H9 (cell line): ENCODE data around the gene IFNA5. TPM values are rescaled to one million over a fixed set of nuclear protein-coding genes. Genes with fewer than 3 reads are reported as not detected.

ENCODE experiments used
- DNase-seq: peaks from one replicate; pipeline ENCODE4 v3.0.0-alpha.2; 2017
- H2AFZ ChIP-seq: one replicate; pipeline ENCODE4 v1.6.1; 2013; ENCODE audit warnings: mild to moderate bottlenecking, low read length, control low read depth, moderate library complexity
- H2AK5ac ChIP-seq: 2 replicates; pipeline ENCODE4 v1.6.1; 2013; ENCODE audit warnings: low read length, control low read depth, mixed read lengths; ENCODE audit not compliant: insufficient read length
- H2BK120ac ChIP-seq: one replicate; pipeline ENCODE4 v1.6.1; 2013; ENCODE audit warnings: low read depth, mild to moderate bottlenecking, low read length, control low read depth, inconsistent platforms; ENCODE audit not compliant: poor library complexity, severe bottlenecking
- H2BK12ac ChIP-seq: 2 replicates; pipeline ENCODE4 v1.6.1; 2013; ENCODE audit warnings: low read length, control low read depth, mixed read lengths, low read depth; ENCODE audit not compliant: insufficient read length
- H2BK15ac ChIP-seq: 2 replicates; pipeline ENCODE4 v1.6.1; 2013; ENCODE audit warnings: low read depth, low read length, control low read depth
- H2BK20ac ChIP-seq: one replicate; pipeline ENCODE4 v1.6.1; 2013; ENCODE audit warnings: low read depth, mild to moderate bottlenecking, low read length, control low read depth, inconsistent platforms; ENCODE audit not compliant: poor library complexity, severe bottlenecking
- H2BK5ac ChIP-seq: 2 replicates; pipeline ENCODE4 v1.6.1; 2013; ENCODE audit warnings: low read length, control low read depth, mixed read lengths; ENCODE audit not compliant: insufficient read length
- H3K14ac ChIP-seq: 2 replicates; pipeline ENCODE4 v1.6.1; 2013; ENCODE audit warnings: low read length, control low read depth; ENCODE audit not compliant: insufficient read depth
- H3K18ac ChIP-seq: 2 replicates; pipeline ENCODE4 v1.6.1; 2013; ENCODE audit warnings: low read depth, mild to moderate bottlenecking, mixed read lengths, low read length, control low read depth; ENCODE audit not compliant: insufficient read length
- H3K23ac ChIP-seq: 2 replicates; pipeline ENCODE4 v1.6.1; 2013; ENCODE audit warnings: low read length, control low read depth, mixed read lengths, low read depth; ENCODE audit not compliant: insufficient read length
- H3K23me2 ChIP-seq: 2 replicates; pipeline ENCODE4 v1.6.1; 2013; ENCODE audit warnings: low read depth, mild to moderate bottlenecking, mixed read lengths, low read length, control low read depth; ENCODE audit not compliant: insufficient read length, poor library complexity, severe bottlenecking
- H3K27ac ChIP-seq: 2 replicates; pipeline ENCODE4 v1.5.1; 2013; ENCODE audit warnings: low read length, control low read depth, mixed read lengths, low read depth; ENCODE audit not compliant: insufficient read length
- H3K27me3 ChIP-seq: 2 replicates; pipeline ENCODE4 v1.6.1; 2013; ENCODE audit warnings: low read length, control low read depth, inconsistent platforms; ENCODE audit not compliant: insufficient read depth
- H3K4ac ChIP-seq: 2 replicates; pipeline ENCODE4 v1.6.1; 2013; ENCODE audit warnings: low read depth, mild to moderate bottlenecking, control low read depth, inconsistent platforms, low read length, moderate library complexity
- H3K4me1 ChIP-seq: 2 replicates; pipeline ENCODE4 v1.6.1; 2013; ENCODE audit warnings: low read length, control low read depth, inconsistent platforms; ENCODE audit not compliant: insufficient read depth
- H3K4me2 ChIP-seq: 2 replicates; pipeline ENCODE4 v1.6.1; 2013; ENCODE audit warnings: low read length, control low read depth, mixed read lengths; ENCODE audit not compliant: insufficient read length, insufficient read depth
- H3K56ac ChIP-seq: 2 replicates; pipeline ENCODE4 v1.6.1; 2013; ENCODE audit warnings: low read depth, mild to moderate bottlenecking, mixed read lengths, low read length, control low read depth; ENCODE audit not compliant: insufficient read length
- H3K79me1 ChIP-seq: 2 replicates; pipeline ENCODE4 v1.6.1; 2013; ENCODE audit warnings: low read depth, mild to moderate bottlenecking, moderate library complexity, low read length, control low read depth, inconsistent platforms; ENCODE audit not compliant: insufficient read depth, poor library complexity, severe bottlenecking
- H3K79me2 ChIP-seq: 2 replicates; pipeline ENCODE4 v1.6.1; 2013; ENCODE audit warnings: low read length, control low read depth, inconsistent platforms; ENCODE audit not compliant: insufficient read depth
- H3K9ac ChIP-seq: 2 replicates; pipeline ENCODE4 v1.6.1; 2013; ENCODE audit warnings: low read length, control low read depth, mixed read lengths; ENCODE audit not compliant: insufficient read length; ENCODE audit errors: extremely low read depth
- H3K9me3 ChIP-seq: one replicate; pipeline ENCODE4 v1.6.1; 2013; ENCODE audit warnings: low read depth, low read length, inconsistent platforms; ENCODE audit not compliant: control insufficient read depth
- H3T11ph ChIP-seq: one replicate; pipeline ENCODE4 v1.6.1; 2013; ENCODE audit warnings: mild to moderate bottlenecking, low read length, control low read depth, inconsistent platforms
- H4K20me1 ChIP-seq: one replicate; pipeline ENCODE4 v1.6.1; 2013; ENCODE audit not compliant: control insufficient read depth, insufficient read length, insufficient read depth
- H4K5ac ChIP-seq: 2 replicates; pipeline ENCODE4 v1.6.1; 2013; ENCODE audit warnings: low read depth, mild to moderate bottlenecking, mixed read lengths, low read length, control low read depth; ENCODE audit not compliant: insufficient read length
- H4K8ac ChIP-seq: replicated peaks from 2 replicates; pipeline ENCODE4 v1.6.1; 2013; ENCODE audit warnings: low read length, control low read depth, mixed read lengths, low read depth; ENCODE audit not compliant: insufficient read length
- H4K91ac ChIP-seq: 2 replicates; pipeline ENCODE4 v1.6.1; 2013; ENCODE audit warnings: low read depth, mild to moderate bottlenecking, moderate library complexity, mixed read lengths, low read length, control low read depth; ENCODE audit not compliant: insufficient read length
- H3K27ac Mint-ChIP-seq, 3 experiments: 2 replicates in 2 of 3; 3 replicates in 1 of 3; pipeline ENCODE4 v1.8.0; 2020 to 2021; ENCODE audit warnings: mixed read lengths in 3 of 3, mild to moderate bottlenecking in 1 of 3, moderate library complexity in 1 of 3
- H3K27me3 Mint-ChIP-seq: 2 replicates; pipeline ENCODE4 v1.8.0; 2021; ENCODE audit warnings: low read depth, mild to moderate bottlenecking, moderate library complexity, mixed read lengths
- H3K36me3 Mint-ChIP-seq, 3 experiments: 2 replicates in 2 of 3; 3 replicates in 1 of 3; pipeline ENCODE4 v1.8.0; 2020 to 2021; ENCODE audit warnings: low read depth in 3 of 3, mixed read lengths in 3 of 3; ENCODE audit not compliant: insufficient read depth in 1 of 3
- H3K4me1 Mint-ChIP-seq, 2 experiments: 2 replicates each; pipeline ENCODE4 v1.8.0; 2020; ENCODE audit warnings: mixed read lengths in 2 of 2
- H3K4me3 Mint-ChIP-seq, 2 experiments: 2 replicates in 1 of 2; 3 replicates in 1 of 2; pipeline ENCODE4 v1.8.0; 2020 to 2021; ENCODE audit warnings: mild to moderate bottlenecking in 2 of 2, mixed read lengths in 2 of 2, moderate library complexity in 1 of 2
- H3K9me3 Mint-ChIP-seq, 2 experiments: 2 replicates in 1 of 2; 3 replicates in 1 of 2; pipeline ENCODE4 v1.8.0; 2020; ENCODE audit warnings: mild to moderate bottlenecking in 2 of 2, mixed read lengths in 2 of 2, moderate library complexity in 1 of 2
- WGBS: extraction: QIAGEN DNeasy Blood & Tissue Kit; methylation state at CpG from one replicate; pipeline ENCODE4 v1.1.7; 2013; ENCODE audit warnings: missing lambda C conversion rate, low lambda C conversion rate, mixed read lengths; ENCODE audit not compliant: insufficient read length; ENCODE audit errors: extremely low coverage; 5-methylcytosine and 5-hydroxymethylcytosine counted together
- total RNA-seq: library from RNA; stranded (reverse); gene quantifications from 2 replicates; pipeline ENCODE4 v1.2.1, GENCODE V29; 2021
- TF ChIP-seq, protein P1 (sequence below): fragments of 200-600 bp; sonication (generic); conservative IDR thresholded peaks from 3 replicates; pipeline ENCODE4 v1.8.0; 2021; ENCODE audit warnings: antibody characterized with exemption, mild to moderate bottlenecking

The IFNA5 gene
- total RNA-seq, 1 experiment from 2014 or later: not detected

DNA sequence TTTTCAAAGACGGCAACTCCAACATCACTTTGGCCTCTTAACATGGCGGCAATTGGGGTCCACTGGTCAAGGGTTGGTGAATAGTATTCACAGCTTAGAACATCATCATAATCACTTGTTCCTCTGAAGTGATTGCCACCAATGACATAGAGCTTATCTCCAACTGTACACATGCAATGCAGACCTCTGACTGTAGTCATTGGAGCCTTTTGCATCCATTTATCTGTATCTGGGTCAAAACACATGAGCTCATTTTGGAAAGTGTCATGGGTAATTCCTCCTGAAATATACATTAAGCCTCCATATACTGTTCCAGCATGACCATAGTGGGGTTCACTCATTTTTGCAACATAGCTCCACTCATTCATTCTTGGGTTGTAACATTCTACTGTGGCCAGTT, 28.1 kb upstream of the IFNA5 start:
- no peak overlapping the region for H2AK5ac ChIP-seq
- peaks cover 12 to 17% (median 16%) of the 10 kb centered on the region in 3 experiments; a peak in 6 of 7 replicates for H3K36me3 Mint-ChIP-seq
- TF ChIP-seq, protein P1, sequence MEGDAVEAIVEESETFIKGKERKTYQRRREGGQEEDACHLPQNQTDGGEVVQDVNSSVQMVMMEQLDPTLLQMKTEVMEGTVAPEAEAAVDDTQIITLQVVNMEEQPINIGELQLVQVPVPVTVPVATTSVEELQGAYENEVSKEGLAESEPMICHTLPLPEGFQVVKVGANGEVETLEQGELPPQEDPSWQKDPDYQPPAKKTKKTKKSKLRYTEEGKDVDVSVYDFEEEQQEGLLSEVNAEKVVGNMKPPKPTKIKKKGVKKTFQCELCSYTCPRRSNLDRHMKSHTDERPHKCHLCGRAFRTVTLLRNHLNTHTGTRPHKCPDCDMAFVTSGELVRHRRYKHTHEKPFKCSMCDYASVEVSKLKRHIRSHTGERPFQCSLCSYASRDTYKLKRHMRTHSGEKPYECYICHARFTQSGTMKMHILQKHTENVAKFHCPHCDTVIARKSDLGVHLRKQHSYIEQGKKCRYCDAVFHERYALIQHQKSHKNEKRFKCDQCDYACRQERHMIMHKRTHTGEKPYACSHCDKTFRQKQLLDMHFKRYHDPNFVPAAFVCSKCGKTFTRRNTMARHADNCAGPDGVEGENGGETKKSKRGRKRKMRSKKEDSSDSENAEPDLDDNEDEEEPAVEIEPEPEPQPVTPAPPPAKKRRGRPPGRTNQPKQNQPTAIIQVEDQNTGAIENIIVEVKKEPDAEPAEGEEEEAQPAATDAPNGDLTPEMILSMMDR: no peak
- H2AFZ ChIP-seq: no peak overlapping the region
- no peak overlapping the region for H2BK20ac ChIP-seq
- no peak overlapping the region for H4K91ac ChIP-seq
- no peak overlapping the region for H3K23ac ChIP-seq
- no peak overlapping the region for H2BK120ac ChIP-seq
- no peak overlapping the region for H3K9ac ChIP-seq
- no peaks in the 10 kb centered on the region for H3K79me1 ChIP-seq
- H3K18ac ChIP-seq: no peak overlapping the region
- H3K4me3 Mint-ChIP-seq: peak overlapping the region; percentile 88 to 89; a peak in 4 of 5 replicates
- no peak overlapping the region for H2BK15ac ChIP-seq
- H4K20me1 ChIP-seq: no peaks in the 10 kb centered on the region
- H3K4me1 Mint-ChIP-seq: peaks cover 29 to 30% of the 10 kb centered on the region in 2 experiments
- no peak overlapping the region for H3K4ac ChIP-seq
- H3K27me3 ChIP-seq: no peaks in the 10 kb centered on the region
- no peak overlapping the region for H4K5ac ChIP-seq
- H2BK12ac ChIP-seq: no peak overlapping the region
- H3K9me3 ChIP-seq: no peaks in the 10 kb centered on the region
- WGBS: no CpG with 5 or more reads among the region's 2 CpGs
- H3K9me3 Mint-ChIP-seq: no peaks in the 10 kb centered on the region; a peak in 1 of 5 replicates
- no peaks in the 10 kb centered on the region for H3K23me2 ChIP-seq
- H2BK5ac ChIP-seq: no peak overlapping the region
- H3K27ac Mint-ChIP-seq: no peak overlapping the region
- no peak overlapping the region for H3K56ac ChIP-seq
- H3K4me2 ChIP-seq: peak overlapping the region; percentile 66
- H4K8ac ChIP-seq: no peak overlapping the region
- no peak overlapping the region for H3K14ac ChIP-seq
- peaks cover 26% of the 10 kb centered on the region; the same call in 1 of the 2 replicates for H3K79me2 ChIP-seq
- DNase-seq: no peak
- H3T11ph ChIP-seq: no peak overlapping the region
- H3K27ac ChIP-seq: no peak overlapping the region
- H3K27me3 Mint-ChIP-seq: peaks cover 6% of the 10 kb centered on the region
- peaks cover 4% of the 10 kb centered on the region; the same call in 1 of the 2 replicates for H3K4me1 ChIP-seq
